RKO (cell line): ENCODE results near the gene CRB1.
A peak's percentile ranks its signal among the peaks of the same experiment; 100 is the strongest.
"Not testable (repeated sequence)": the region's sequence is repeated elsewhere in the genome, so short reads cannot be mapped to it uniquely, and the experiment has no call there.

Experiments used
- DNase-seq: peaks from one replicate; pipeline ENCODE4 v3.0.0-alpha.2; 2016; ENCODE audit warnings: low spot score

CRB1 gene

DNA sequence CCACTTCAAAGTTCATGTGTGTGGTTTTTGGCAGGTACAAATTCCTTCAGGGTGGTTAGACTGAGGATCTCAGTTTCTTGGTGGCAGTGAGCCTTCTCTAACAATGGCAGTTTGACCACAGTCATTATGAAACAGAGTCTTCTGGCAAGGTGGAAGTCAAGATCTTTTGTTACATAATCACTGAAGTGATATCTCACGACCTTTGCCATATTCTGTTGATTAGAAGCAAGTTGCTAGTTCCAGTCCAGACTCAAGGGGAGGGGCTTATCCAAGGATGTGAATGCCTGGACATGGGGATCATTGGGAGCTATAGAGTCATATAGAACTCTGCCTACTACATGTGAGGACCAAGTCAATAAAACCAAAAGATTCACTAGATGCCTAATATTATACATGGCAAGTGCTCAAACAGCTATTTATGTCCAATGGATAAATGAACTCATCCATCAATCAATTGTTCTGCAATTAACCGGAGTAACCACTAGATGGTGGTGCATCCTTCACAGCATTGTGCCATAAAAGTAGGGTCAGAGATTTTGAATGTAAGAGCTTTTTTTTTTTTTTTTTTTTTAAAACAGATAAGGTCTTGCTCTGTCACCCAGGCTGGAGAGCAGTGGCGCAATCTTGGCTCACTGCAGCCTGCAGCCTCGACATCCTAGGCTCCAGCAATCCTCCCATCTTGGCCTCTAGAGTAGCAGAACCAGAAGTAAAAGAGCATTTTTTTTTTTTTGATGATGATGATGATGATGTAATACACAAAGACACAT, 131.9 kb downstream of the CRB1 start:
- DNase-seq, result peak; percentile 78

GRCh38 chr1:197400522-197400902, 132.5 kb downstream of the CRB1 start:
- DNase-seq, result no peak

GRCh38 chr1:197402189-197402588, 134.1 kb downstream of the CRB1 start:
- DNase-seq, result no peak

DNA sequence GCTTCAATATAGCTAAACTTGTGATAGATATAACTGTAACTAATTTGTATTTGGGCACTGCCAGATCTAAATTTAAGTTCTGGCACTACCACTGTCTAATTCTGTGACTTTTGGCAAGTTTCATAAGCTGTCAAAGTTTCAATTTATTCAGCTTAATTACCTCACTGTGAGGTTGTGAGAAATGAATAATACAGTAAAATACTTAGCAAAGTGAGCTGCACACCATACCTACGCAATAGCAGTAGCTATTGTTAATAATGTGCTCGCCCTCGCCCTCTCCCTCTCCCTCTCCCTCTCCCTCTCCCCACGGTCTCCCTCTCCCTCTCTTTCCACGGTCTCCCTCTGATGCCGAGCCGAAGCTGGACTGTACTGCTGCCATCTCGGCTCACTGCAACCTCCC, 136.7 kb downstream of the CRB1 start:
- DNase-seq, result not testable (repeated sequence)

- DNase-seq, result not testable (repeated sequence)
Measured at GRCh38 chr1:197405614-197406013, 137.6 kb downstream of the CRB1 start.

DNA sequence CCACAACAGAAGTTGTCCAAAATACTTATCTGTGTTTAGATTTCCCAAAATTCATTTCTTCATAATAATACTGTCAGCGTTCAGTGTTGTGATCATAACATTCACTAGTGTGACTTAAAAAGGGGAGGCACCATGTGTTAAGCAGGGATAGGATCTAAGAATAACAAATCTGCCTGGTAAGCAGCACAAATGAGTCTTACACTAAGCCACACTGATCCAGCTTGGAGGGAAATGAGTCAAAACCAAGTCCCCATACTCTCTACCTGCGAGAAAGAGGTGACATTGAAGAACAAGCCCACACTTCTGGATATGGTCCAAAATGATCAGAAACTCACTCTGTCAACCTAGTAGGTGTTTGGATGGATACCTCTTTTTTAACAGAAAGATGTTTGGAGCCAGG, 145.5 kb downstream of the CRB1 start:
- DNase-seq, result no peak

- DNase-seq, result no peak
Measured at GRCh38 chr1:197415221-197415620, 147.2 kb downstream of the CRB1 start.

- DNase-seq, result no peak
Measured at GRCh38 chr1:197418693-197419092, 150.6 kb downstream of the CRB1 start.

- no peak for DNase-seq
Measured at GRCh38 chr1:197422993-197423392, 154.9 kb downstream of the CRB1 start.

- DNase-seq, result no peak
Measured at GRCh38 chr1:197424380-197424779, 156.3 kb downstream of the CRB1 start.

DNA sequence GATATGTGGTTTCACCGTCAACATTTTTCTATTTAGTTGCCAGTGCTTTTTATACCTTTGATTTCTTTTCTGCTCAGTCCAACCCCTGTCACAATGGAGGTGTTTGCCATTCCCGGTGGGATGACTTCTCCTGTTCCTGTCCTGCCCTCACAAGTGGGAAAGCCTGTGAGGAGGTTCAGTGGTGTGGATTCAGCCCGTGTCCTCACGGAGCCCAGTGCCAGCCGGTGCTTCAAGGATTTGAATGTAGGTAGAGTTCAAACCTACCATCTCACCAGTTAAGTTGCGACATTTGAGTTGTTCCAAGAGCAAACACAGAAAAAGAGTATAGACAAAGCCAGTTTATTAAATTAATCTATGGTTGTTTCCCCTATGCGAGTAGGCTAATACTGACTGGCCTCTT, 161.3 kb downstream of the CRB1 start:
- DNase-seq, result no peak

- DNase-seq, result no peak
Measured at GRCh38 chr1:197435224-197435623, 167.2 kb downstream of the CRB1 start.

DNA sequence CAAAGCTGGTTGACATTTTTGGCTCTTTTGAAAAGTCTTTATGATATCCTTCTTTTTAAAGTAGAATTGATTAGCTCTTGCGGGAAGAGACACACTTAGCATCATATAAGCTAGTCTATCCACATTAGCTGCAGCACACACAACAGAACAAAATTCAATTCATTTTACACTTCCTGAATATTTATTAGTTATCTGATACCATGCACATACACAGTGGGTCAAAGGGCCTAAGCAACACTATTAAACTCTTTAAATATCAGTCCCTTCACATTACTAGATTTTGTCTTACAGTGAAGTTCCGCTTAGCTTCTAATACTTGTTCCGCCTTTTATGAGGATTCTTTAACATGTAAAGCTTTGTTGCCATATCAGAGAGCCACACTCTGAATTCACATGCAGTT, 169.5 kb downstream of the CRB1 start:
- no peak for DNase-seq

- DNase-seq, result no peak
Measured at GRCh38 chr1:197438010-197438790, 170.1 kb downstream of the CRB1 start.

DNA sequence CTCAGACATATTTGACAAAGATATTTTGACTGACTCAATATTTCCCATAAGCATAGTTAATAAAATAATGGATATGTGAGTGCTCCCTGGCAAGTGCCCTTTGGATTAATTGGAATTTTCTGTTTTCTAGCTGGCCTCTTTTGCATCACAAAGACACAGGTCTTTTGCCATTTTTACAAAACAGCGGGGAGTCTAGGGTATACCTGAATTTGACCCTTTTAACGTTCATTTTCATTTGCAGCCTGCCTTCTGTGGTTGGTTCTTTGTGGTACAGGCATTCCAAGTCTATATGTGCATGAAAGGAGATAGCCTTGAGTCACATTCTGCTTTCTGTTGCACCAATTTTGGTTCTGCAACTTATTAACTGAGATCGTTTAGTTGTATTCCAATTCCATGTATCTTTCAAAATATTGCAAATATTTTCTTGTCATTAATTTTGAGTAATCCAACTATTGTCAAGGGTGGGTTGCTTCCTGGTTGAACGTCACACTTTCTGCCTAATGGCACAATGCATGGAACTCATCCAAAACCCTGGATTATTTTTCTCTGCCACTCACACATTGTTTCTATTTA, 171.7 kb downstream of the CRB1 start:
- no peak for DNase-seq

DNA sequence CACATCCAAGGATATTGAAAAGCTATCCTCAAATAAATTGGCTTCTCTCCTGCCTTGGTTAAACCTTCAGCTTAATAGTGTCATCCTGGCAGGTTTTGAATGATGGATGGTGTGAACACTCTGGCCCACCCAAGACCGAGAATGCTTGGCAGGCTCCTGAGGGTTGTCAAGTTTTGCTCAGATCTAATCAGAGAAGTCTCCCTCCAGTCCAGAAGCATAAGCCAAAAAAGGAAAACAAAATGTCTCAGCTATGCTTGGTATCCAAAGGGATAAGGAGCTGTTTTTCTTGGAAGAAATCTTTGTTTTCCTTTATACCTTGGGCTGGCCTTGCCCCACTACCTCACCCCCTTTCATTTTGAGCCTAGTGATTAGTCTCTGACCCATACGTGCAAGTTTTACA, 172.7 kb downstream of the CRB1 start:
- no peak for DNase-seq

- no peak for DNase-seq
Measured at GRCh38 chr1:197441999-197442414, 174.0 kb downstream of the CRB1 start.

GRCh38 chr1:197444755-197445154, 176.7 kb downstream of the CRB1 start:
- DNase-seq, result no peak

DNA sequence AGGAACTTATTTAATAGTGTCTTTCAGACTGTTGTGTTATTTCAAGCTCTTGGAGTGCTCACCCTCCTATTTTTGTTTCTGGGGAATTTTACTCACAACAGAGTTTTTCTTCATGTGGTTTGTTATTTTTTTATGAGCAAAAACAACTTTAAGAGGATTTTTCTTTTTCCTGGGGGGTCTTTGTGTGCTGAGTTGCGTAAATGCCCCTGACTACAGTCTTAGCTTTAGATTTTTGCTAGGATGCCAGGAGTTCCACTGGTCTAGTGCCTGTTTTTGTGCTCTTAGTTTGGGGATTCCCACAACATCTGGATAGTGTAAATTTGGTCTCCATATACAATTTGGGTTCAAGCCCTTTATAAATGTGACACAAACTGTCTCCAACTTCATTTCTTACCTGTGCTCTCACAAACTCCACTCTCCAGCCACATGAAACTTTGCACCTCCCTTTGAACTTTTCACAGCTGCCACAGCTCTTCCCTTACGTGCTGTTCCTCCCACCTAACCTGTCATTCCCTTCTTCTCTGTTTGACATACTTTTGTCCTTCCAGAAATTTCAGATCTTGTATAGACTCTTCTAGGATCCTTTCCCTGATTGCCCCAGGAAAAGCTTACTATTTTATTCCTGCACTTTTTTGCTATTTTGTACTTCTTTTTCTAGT, 180.2 kb downstream of the CRB1 start:
- no peak for DNase-seq

DNA sequence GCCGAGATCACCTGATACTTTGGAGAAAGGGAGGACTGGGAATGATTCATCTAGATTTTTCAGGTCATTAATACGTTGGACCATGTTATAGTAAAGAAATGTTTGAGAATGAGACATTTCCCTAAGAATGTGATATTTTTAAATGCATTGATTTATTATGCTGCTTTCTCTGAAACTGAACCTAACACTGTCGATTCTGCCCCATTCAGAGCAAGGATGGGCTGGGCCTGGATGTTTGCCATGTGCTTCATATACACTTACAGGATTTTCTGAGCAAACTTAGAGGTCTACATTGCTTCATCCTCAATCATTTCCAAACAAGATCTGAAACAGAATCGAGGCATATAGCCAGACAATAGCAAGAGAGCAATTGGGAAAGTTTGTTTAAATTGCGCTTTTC, 183.3 kb downstream of the CRB1 start:
- DNase-seq, result no peak

- DNase-seq, result no peak
Measured at GRCh38 chr1:197453376-197454058, 185.5 kb downstream of the CRB1 start.

DNA sequence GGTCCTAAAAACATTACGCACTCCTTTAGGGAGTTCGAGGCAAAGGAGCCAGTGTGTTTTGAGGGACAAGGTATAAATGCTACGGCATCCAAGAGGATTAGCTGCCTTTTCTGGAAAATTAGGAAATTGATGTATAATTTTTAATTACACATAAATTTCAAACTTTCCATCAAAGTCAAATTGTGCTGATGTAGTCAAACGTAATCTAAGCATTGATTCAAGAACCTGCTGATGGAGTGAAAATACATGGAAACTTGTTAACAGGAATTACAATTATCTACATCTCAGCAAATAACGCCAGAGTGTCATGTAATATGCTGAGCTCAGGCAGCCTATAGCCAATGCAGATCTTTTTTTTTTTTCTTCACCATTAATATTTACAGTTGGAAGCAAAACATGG, 194.5 kb downstream of the CRB1 start:
- no peak for DNase-seq
